Activated CD4-positive, alpha-beta T cell treated with anti-CD3 and anti-CD28 coated beads, Interleukin-2, amount 10 ng/mL, durations not matched to agents 7 days and 5 days (primary cell): ENCODE results near the gene KRTAP3-1. TPM values are rescaled to one million over a fixed set of nuclear protein-coding genes. Genes with fewer than 3 reads are reported as not detected.
"Not testable (repeated sequence)": the region's sequence is repeated elsewhere in the genome, so short reads cannot be mapped to it uniquely, and the experiment has no call there.

Experiments
- CTCF ChIA-PET: fragments of 350-600 bp; sonication (Branson Sonifier 250); formaldehyde crosslinking; loops from one replicate; lab custom pipeline; 2021; ENCODE audit warnings: antibody characterized with exemption; lab: Charles Lee
- POLR2A ChIA-PET: fragments of 350-600 bp; sonication (Branson Sonifier 250); formaldehyde crosslinking; loops from one replicate; lab custom pipeline; 2021; ENCODE audit warnings: antibody characterized with exemption; lab: Charles Lee
- DNase-seq: peaks from one replicate; pipeline ENCODE4 v3.0.0-alpha.2; 2020
- H3K27ac Mint-ChIP-seq: one replicate; pipeline ENCODE4 v1.8.0; 2021; ENCODE audit warnings: mild to moderate bottlenecking, moderate library complexity, mixed read lengths
- H3K27me3 Mint-ChIP-seq: one replicate; pipeline ENCODE4 v1.8.0; 2021; ENCODE audit warnings: mixed read lengths
- H3K36me3 Mint-ChIP-seq: one replicate; pipeline ENCODE4 v1.8.0; 2021; ENCODE audit warnings: low read depth, mixed read lengths
- H3K4me1 Mint-ChIP-seq: one replicate; pipeline ENCODE4 v1.8.0; 2021; ENCODE audit warnings: mixed read lengths
- H3K4me3 Mint-ChIP-seq: one replicate; pipeline ENCODE4 v1.8.0; 2021; ENCODE audit warnings: mild to moderate bottlenecking, moderate library complexity, mixed read lengths
- H3K9me3 Mint-ChIP-seq: one replicate; pipeline ENCODE4 v1.8.0; 2021; ENCODE audit warnings: mixed read lengths
- total RNA-seq, 2 experiments: library from RNA; stranded (reverse); gene quantifications; one replicate each; pipeline ENCODE4 v1.2.3, GENCODE V29; 2021

Gene KRTAP3-1
- total RNA-seq, 2 experiments from 2014 or later: not detected

- DNase-seq: no peak
- H3K36me3 Mint-ChIP-seq: no peaks in the 10 kb centered on the region
- no peak overlapping the region for H3K27ac Mint-ChIP-seq
- no peak overlapping the region for H3K4me3 Mint-ChIP-seq
- H3K27me3 Mint-ChIP-seq: peaks cover 5% of the 10 kb centered on the region
- H3K9me3 Mint-ChIP-seq: no peaks in the 10 kb centered on the region
- H3K4me1 Mint-ChIP-seq: no peaks in the 10 kb centered on the region
- POLR2A ChIA-PET: interaction anchor here (0.7 kb wide), 1 partner anchor 65 kb away, joined by 3 read pairs; no protein-coding TSS in a partner anchor
- CTCF ChIA-PET: interaction anchor here (1.4 kb wide), 1 partner anchor 8 kb away, joined by 5 read pairs; no protein-coding TSS in a partner anchor
Observed at GRCh38 chr17:41009936-41010335, 1.0 kb upstream of the KRTAP3-1 start.

GRCh38 chr17:41009301-41009760 is 403 bp upstream of the KRTAP3-1 start:
- no peaks in the 10 kb centered on the region for H3K9me3 Mint-ChIP-seq
- H3K36me3 Mint-ChIP-seq: no peaks in the 10 kb centered on the region
- no peak overlapping the region for H3K4me3 Mint-ChIP-seq
- CTCF ChIA-PET: interaction anchor here (1.4 kb wide), 1 partner anchor 9 kb away, joined by 5 read pairs; no protein-coding TSS in a partner anchor
- peaks cover 8% of the 10 kb centered on the region for H3K27me3 Mint-ChIP-seq
- no peak overlapping the region for H3K27ac Mint-ChIP-seq
- POLR2A ChIA-PET: interaction anchor here (0.7 kb wide), 1 partner anchor 66 kb away, joined by 3 read pairs; no protein-coding TSS in a partner anchor
- no peaks in the 10 kb centered on the region for H3K4me1 Mint-ChIP-seq
- DNase-seq: no peak

DNA sequence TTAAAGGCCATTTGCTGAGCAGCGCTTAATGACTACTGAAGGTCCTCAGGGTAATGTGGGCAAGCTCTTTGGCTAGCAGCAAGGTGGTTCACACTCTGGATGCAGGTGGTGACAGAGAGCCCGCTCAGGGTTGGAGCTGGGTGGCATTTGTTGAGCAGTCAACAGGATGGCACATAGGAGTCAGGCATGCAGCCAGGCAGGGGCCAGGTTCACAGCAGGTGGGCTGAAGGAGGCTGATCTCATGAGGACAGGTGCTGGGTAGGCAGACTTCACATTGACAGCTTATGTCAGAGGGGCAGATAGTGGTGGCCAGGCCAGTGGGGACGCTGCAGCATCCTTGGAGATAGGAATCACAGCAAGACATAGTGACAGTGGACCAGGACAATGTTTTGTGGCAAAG is 4.5 kb downstream of the KRTAP3-1 start:
- POLR2A ChIA-PET: no interaction called here

GRCh38 chr17:41003926-41004325 is 5.0 kb downstream of the KRTAP3-1 start:
- DNase-seq: no peak
- no peaks in the 10 kb centered on the region for H3K4me1 Mint-ChIP-seq
- H3K4me3 Mint-ChIP-seq: no peak overlapping the region
- no peak overlapping the region for H3K27ac Mint-ChIP-seq
- POLR2A ChIA-PET: no interaction called here
- CTCF ChIA-PET: no interaction called here
- no peaks in the 10 kb centered on the region for H3K9me3 Mint-ChIP-seq
- H3K36me3 Mint-ChIP-seq: no peaks in the 10 kb centered on the region
- H3K27me3 Mint-ChIP-seq: peaks cover 17% of the 10 kb centered on the region

More for the DNA sequence above, 4.5 kb downstream of the KRTAP3-1 start:
- H3K27ac Mint-ChIP-seq: no peak overlapping the region
- no peaks in the 10 kb centered on the region for H3K4me1 Mint-ChIP-seq
- H3K4me3 Mint-ChIP-seq: no peak overlapping the region
- CTCF ChIA-PET: no interaction called here
- no peaks in the 10 kb centered on the region for H3K9me3 Mint-ChIP-seq
- no peaks in the 10 kb centered on the region for H3K36me3 Mint-ChIP-seq
- H3K27me3 Mint-ChIP-seq: peaks cover 12% of the 10 kb centered on the region
- DNase-seq: no peak

DNA sequence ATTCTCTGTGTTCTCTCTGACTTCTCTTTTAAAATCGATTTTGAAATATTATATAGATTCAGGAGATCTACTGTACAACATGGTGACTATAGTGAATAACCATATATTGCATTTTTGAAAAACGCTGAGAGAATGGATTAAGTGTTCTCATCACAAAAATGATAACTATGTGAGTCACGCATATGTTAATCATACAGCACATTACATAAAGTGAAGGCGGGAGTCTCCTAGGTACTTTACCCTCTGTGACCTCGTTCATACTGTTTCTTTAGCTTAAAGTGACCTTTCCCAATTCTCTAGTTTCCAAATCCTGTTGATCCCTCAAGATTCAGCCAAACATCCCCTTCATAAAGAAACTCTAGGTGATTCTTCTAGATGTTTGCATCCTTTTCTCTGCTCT is 6.1 kb downstream of the KRTAP3-1 start:
- no peak for DNase-seq
- Mint-ChIP-seq H3K36me3 (no peaks in the 10 kb centered on the region), H3K4me1 (no peaks in the 10 kb centered on the region), H3K9me3 (no peaks in the 10 kb centered on the region), H3K27me3 (peaks cover 23% of the 10 kb centered on the region), H3K4me3 (no peak overlapping the region), H3K27ac (no peak overlapping the region)
- POLR2A ChIA-PET: no interaction called here
- CTCF ChIA-PET: no interaction called here

GRCh38 chr17:41001795-41002194 is 7.1 kb downstream of the KRTAP3-1 start:
- H3K27ac Mint-ChIP-seq: no peak overlapping the region
- peaks cover 33% of the 10 kb centered on the region for H3K27me3 Mint-ChIP-seq
- ChIA-PET CTCF (interaction anchor here (0.6 kb wide), 1 partner anchor 194 kb away, joined by 4 read pairs; no protein-coding TSS in a partner anchor), POLR2A (no interaction called here)
- H3K9me3 Mint-ChIP-seq: no peaks in the 10 kb centered on the region
- no peak overlapping the region for H3K4me3 Mint-ChIP-seq
- H3K36me3 Mint-ChIP-seq: no peaks in the 10 kb centered on the region
- no peaks in the 10 kb centered on the region for H3K4me1 Mint-ChIP-seq
- no peak for DNase-seq

GRCh38 chr17:40999563-40999962 is 9.4 kb downstream of the KRTAP3-1 start, which contains the start of gene KRTAP3-2:
KRTAP3-2 (minus strand) TSS chr17:40999906; CDS start chr17:40999853, 53 bp downstream.
- H3K4me3 Mint-ChIP-seq, DNase-seq, H3K9me3 Mint-ChIP-seq, POLR2A ChIA-PET, CTCF ChIA-PET, H3K36me3 Mint-ChIP-seq, H3K27ac Mint-ChIP-seq, H3K4me1 Mint-ChIP-seq: not testable (repeated sequence)
- H3K27me3 Mint-ChIP-seq: peaks cover 37% of the 10 kb centered on the region

DNA sequence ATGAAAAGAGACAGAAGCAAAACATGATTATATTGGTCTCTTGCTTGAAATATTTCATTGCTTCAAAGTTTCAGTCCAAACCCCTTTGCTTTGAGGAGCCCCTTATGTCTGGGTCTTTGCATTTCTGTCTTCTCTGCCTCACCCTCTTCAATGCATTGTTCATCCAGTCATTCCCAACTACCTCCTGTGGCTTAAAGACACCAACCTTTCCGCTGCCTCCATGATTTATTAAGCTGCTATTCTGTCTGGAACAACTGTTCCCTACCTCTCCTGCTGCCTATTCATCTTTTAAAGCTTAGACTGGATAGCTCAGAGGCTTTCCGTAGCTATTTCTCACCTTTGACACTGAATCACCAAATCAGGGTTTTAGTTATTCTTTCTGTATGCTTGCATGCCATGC is 11.6 kb downstream of the KRTAP3-1 start:
- no peaks in the 10 kb centered on the region for H3K9me3 Mint-ChIP-seq
- no peak for DNase-seq
- ChIA-PET CTCF (interaction anchor here (0.9 kb wide), 1 partner anchor 552 kb away, joined by 3 read pairs; no protein-coding TSS in a partner anchor), POLR2A (no interaction called here)
- H3K27ac Mint-ChIP-seq: no peak overlapping the region
- H3K4me1 Mint-ChIP-seq: no peaks in the 10 kb centered on the region
- no peaks in the 10 kb centered on the region for H3K36me3 Mint-ChIP-seq
- H3K4me3 Mint-ChIP-seq: no peak overlapping the region
- H3K27me3 Mint-ChIP-seq: peaks cover 48% of the 10 kb centered on the region

GRCh38 chr17:40996829-40997228 is 12.1 kb downstream of the KRTAP3-1 start:
- Mint-ChIP-seq H3K9me3 (no peaks in the 10 kb centered on the region), H3K4me1 (no peaks in the 10 kb centered on the region), H3K27ac (no peak overlapping the region), H3K4me3 (no peak overlapping the region), H3K27me3 (peaks cover 52% of the 10 kb centered on the region), H3K36me3 (no peaks in the 10 kb centered on the region)
- DNase-seq: no peak
- ChIA-PET CTCF (interaction anchor here (0.9 kb wide), 1 partner anchor 552 kb away, joined by 3 read pairs; no protein-coding TSS in a partner anchor), POLR2A (no interaction called here)

GRCh38 chr17:40995116-40995515 is 13.8 kb downstream of the KRTAP3-1 start:
- Mint-ChIP-seq H3K4me3 (no peak overlapping the region), H3K27me3 (peaks cover 54% of the 10 kb centered on the region), H3K4me1 (no peaks in the 10 kb centered on the region), H3K9me3 (no peaks in the 10 kb centered on the region), H3K27ac (no peak overlapping the region), H3K36me3 (no peaks in the 10 kb centered on the region)
- ChIA-PET CTCF (interaction anchor here (0.6 kb wide), 1 partner anchor 685 kb away, joined by 5 read pairs; no protein-coding TSS in a partner anchor), POLR2A (no interaction called here)
- no peak for DNase-seq

GRCh38 chr17:40993839-40994238 is 15.1 kb downstream of the KRTAP3-1 start, which contains the start of gene KRTAP3-3:
KRTAP3-3 (minus strand) TSS chr17:40994164; CDS start chr17:40994097, 67 bp downstream.
- Mint-ChIP-seq H3K27me3 (peaks cover 55% of the 10 kb centered on the region), H3K36me3 (no peaks in the 10 kb centered on the region), H3K4me3 (no peak within 1 kb of the TSS), H3K9me3 (no peaks in the 10 kb centered on the region), H3K4me1 (no peaks in the 10 kb centered on the region), H3K27ac (no peak within 1 kb of the TSS)
- POLR2A ChIA-PET: no interaction called here
- CTCF ChIA-PET: no interaction called here
- DNase-seq: no peak

- no peak overlapping the region for H3K27ac Mint-ChIP-seq
- DNase-seq: no peak
- POLR2A ChIA-PET: no interaction called here
- no peaks in the 10 kb centered on the region for H3K36me3 Mint-ChIP-seq
- CTCF ChIA-PET: no interaction called here
- no peak overlapping the region for H3K4me3 Mint-ChIP-seq
- H3K27me3 Mint-ChIP-seq: peaks cover 52% of the 10 kb centered on the region
- H3K9me3 Mint-ChIP-seq: no peaks in the 10 kb centered on the region
- no peaks in the 10 kb centered on the region for H3K4me1 Mint-ChIP-seq
Observed at GRCh38 chr17:40993084-40993483, 15.8 kb downstream of the KRTAP3-1 start.

GRCh38 chr17:40992666-40993065 is 16.3 kb downstream of the KRTAP3-1 start:
- no peak for DNase-seq
- no peaks in the 10 kb centered on the region for H3K4me1 Mint-ChIP-seq
- no peaks in the 10 kb centered on the region for H3K36me3 Mint-ChIP-seq
- CTCF ChIA-PET: no interaction called here
- no peaks in the 10 kb centered on the region for H3K9me3 Mint-ChIP-seq
- peaks cover 49% of the 10 kb centered on the region for H3K27me3 Mint-ChIP-seq
- no peak overlapping the region for H3K4me3 Mint-ChIP-seq
- no peak overlapping the region for H3K27ac Mint-ChIP-seq
- POLR2A ChIA-PET: no interaction called here
